Fibroblast of lung (primary cell): ENCODE results near the gene TMEM234. TPM values are rescaled to one million over a fixed set of nuclear protein-coding genes. Genes with fewer than 3 reads are reported as not detected.

ENCODE experiments used
- DNase-seq, 2 donors: peaks; one replicate each; pipeline versions ENCODE4 v3.0.0 to v3.0.0-alpha.2; 2010; ENCODE audit warnings: low read depth in 2 of 2
- H2AFZ ChIP-seq: 2 replicates; pipeline ENCODE4 v1.5.1; 2012; ENCODE audit warnings: low read length, control low read depth, inconsistent platforms
- H3K27ac ChIP-seq: 2 replicates; pipeline ENCODE4 v1.5.1; 2011; ENCODE audit warnings: low read length, control low read depth; ENCODE audit not compliant: insufficient read depth
- H3K27me3 ChIP-seq: 2 replicates; pipeline ENCODE4 v1.5.1; 2011; ENCODE audit warnings: mild to moderate bottlenecking, low read length; ENCODE audit not compliant: control insufficient read depth, insufficient read depth
- H3K36me3 ChIP-seq: 2 replicates; pipeline ENCODE4 v1.5.1; 2011; ENCODE audit warnings: low read length; ENCODE audit not compliant: control insufficient read depth, insufficient read depth
- H3K4me1 ChIP-seq: 2 replicates; pipeline ENCODE4 v1.5.1; 2011; ENCODE audit warnings: low read length; ENCODE audit not compliant: control insufficient read depth, insufficient read depth; ENCODE audit errors: extremely low read depth
- H3K4me2 ChIP-seq: 2 replicates; pipeline ENCODE4 v1.5.1; 2011; ENCODE audit warnings: low read length, control low read depth; ENCODE audit not compliant: insufficient read depth; ENCODE audit errors: extremely low read depth
- H3K4me3 ChIP-seq, 4 experiments: fragments of 200-600 bp in 1 of 4; sonication (generic) in 1 of 4; replicated peaks in 1 of 4; 2 replicates each; pipeline ENCODE4 v1.5.1; 2011 to 2016; ENCODE audit warnings: low read length in 4 of 4, low read depth in 3 of 4, mild to moderate bottlenecking in 3 of 4, control low read depth in 2 of 4, inconsistent platforms in 1 of 4, mixed read lengths in 1 of 4; ENCODE audit not compliant: insufficient read depth in 1 of 4; ENCODE audit errors: control extremely low read depth in 1 of 4
- H3K79me2 ChIP-seq: 2 replicates; pipeline ENCODE4 v1.5.1; 2012; ENCODE audit warnings: mild to moderate bottlenecking, low read length, inconsistent platforms; ENCODE audit not compliant: control insufficient read depth, insufficient read depth
- H3K9ac ChIP-seq: 2 replicates; pipeline ENCODE4 v1.5.1; 2011; ENCODE audit warnings: mild to moderate bottlenecking, low read length, control low read depth; ENCODE audit not compliant: insufficient read depth
- H3K9me3 ChIP-seq: 2 replicates; pipeline ENCODE4 v1.5.1; 2012; ENCODE audit warnings: low read depth, low read length; ENCODE audit not compliant: control insufficient read depth, insufficient read depth
- H4K20me1 ChIP-seq: 2 replicates; pipeline ENCODE4 v1.5.1; 2011; ENCODE audit warnings: low read length; ENCODE audit not compliant: control insufficient read depth, insufficient read depth; ENCODE audit errors: extremely low read depth
- EZH2 ChIP-seq: IDR thresholded peaks from 2 replicates; pipeline ENCODE4 v1.5.1; 2012; ENCODE audit warnings: low read length, control low read depth, mild to moderate bottlenecking; ENCODE audit errors: missing control alignments
- polyA plus RNA-seq, 2 donors: library from polyadenylated mRNA; depleted of rRNA in 1 of 2; stranded (reverse) in 1 of 2; unstranded in 1 of 2; fragments of >200 nt; gene quantifications; 2 replicates each; pipeline ENCODE4 v1.2.1, GENCODE V29; 2011 to 2012; ENCODE audit warnings: missing spikeins in 1 of 2
- total RNA-seq: library from RNA; depleted of rRNA; stranded (reverse); fragments of >200 nt; gene quantifications from 2 replicates; pipeline ENCODE4 v1.2.1, GENCODE V29; 2014
- TF ChIP-seq, protein P1 (sequence below), 2 donors: IDR thresholded peaks in 1 of 2; conservative IDR thresholded peaks in 1 of 2; 1 replicate in 1 of 2; 2 replicates in 1 of 2; pipeline ENCODE4 v1.5.1; 2011 to 2012; ENCODE audit warnings: low read length in 2 of 2, control low read depth in 1 of 2, inconsistent platforms in 1 of 2, low read depth in 1 of 2, mild to moderate bottlenecking in 1 of 2

TMEM234 gene
- total and polyA plus RNA-seq, 2 donors (not counting 1 experiment from before 2014, with no cell fraction given), result 15.8 to 17.5 TPM

- H4K20me1 ChIP-seq, result no peaks in the 10 kb centered on the region
- H3K4me1 ChIP-seq, result peaks cover 20% of the 10 kb centered on the region
- DNase-seq, result no peak
- peaks cover 33% of the 10 kb centered on the region for H3K79me2 ChIP-seq
- no peak overlapping the region for H3K4me2 ChIP-seq
- no peak overlapping the region for H3K4me3 ChIP-seq
- no peaks in the 10 kb centered on the region for H3K9me3 ChIP-seq
- H2AFZ ChIP-seq, result no peak overlapping the region
- H3K27me3 ChIP-seq, result no peaks in the 10 kb centered on the region
- H3K36me3 ChIP-seq, result peaks cover 24% of the 10 kb centered on the region
- no peak overlapping the region for H3K9ac ChIP-seq
- peak overlapping the region; percentile 100 for H3K27ac ChIP-seq
- TF ChIP-seq, protein P1, sequence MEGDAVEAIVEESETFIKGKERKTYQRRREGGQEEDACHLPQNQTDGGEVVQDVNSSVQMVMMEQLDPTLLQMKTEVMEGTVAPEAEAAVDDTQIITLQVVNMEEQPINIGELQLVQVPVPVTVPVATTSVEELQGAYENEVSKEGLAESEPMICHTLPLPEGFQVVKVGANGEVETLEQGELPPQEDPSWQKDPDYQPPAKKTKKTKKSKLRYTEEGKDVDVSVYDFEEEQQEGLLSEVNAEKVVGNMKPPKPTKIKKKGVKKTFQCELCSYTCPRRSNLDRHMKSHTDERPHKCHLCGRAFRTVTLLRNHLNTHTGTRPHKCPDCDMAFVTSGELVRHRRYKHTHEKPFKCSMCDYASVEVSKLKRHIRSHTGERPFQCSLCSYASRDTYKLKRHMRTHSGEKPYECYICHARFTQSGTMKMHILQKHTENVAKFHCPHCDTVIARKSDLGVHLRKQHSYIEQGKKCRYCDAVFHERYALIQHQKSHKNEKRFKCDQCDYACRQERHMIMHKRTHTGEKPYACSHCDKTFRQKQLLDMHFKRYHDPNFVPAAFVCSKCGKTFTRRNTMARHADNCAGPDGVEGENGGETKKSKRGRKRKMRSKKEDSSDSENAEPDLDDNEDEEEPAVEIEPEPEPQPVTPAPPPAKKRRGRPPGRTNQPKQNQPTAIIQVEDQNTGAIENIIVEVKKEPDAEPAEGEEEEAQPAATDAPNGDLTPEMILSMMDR (conservative IDR thresholded peaks at IDR 0.05 in 1 of 2, IDR thresholded peaks at IDR 0.05 in 1 of 2; ENCODE audit: low read depth in 1 of 2, low read length in 2 of 2), result no peak
- TF ChIP-seq EZH2, result no peak
Observed at GRCh38 chr1:32224285-32224684, 2.1 kb upstream of the TMEM234 start.

DNA sequence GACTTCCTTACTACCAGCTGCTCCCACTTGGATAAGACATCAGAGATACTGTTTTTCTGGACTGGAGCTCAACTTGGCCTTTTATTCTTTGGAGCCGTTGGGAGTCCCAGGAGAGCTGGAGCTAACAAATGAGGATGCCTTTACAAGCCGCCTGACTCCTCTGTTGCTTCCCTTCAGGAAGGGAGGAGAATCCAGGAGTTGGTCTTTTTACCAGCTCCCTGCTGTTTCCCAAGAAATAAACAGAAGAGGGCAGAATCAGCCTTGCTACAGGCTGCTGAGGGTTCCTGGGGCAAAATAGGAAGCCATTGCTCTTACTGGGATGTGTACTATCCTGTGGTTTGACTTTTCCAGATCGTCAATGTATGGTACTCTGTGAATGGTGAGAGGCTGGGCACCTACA is 1.5 kb upstream of the TMEM234 start:
- peaks cover 20% of the 10 kb centered on the region for H3K36me3 ChIP-seq
- H3K79me2 ChIP-seq, result peaks cover 33% of the 10 kb centered on the region
- H3K4me3 ChIP-seq, result peak overlapping the region in 2 of 4 experiments; percentile 11 to 16
- H4K20me1 ChIP-seq, result no peaks in the 10 kb centered on the region
- TF ChIP-seq EZH2, result no peak
- TF ChIP-seq, protein P1 (conservative IDR thresholded peaks at IDR 0.05 in 1 of 2, IDR thresholded peaks at IDR 0.05 in 1 of 2; ENCODE audit: low read depth in 1 of 2, low read length in 2 of 2), result no peak
- H3K27ac ChIP-seq, result peak overlapping the region; percentile 100
- no peak overlapping the region for H2AFZ ChIP-seq
- DNase-seq, result no peak
- peak overlapping the region; percentile 63 for H3K4me2 ChIP-seq
- no peak overlapping the region for H3K9ac ChIP-seq
- no peaks in the 10 kb centered on the region for H3K27me3 ChIP-seq
- no peaks in the 10 kb centered on the region for H3K9me3 ChIP-seq
- peaks cover 20% of the 10 kb centered on the region for H3K4me1 ChIP-seq

- H2AFZ ChIP-seq, result peak overlapping the region; percentile 2
- H3K36me3 ChIP-seq, result peaks cover 16% of the 10 kb centered on the region
- TF ChIP-seq EZH2, result no peak
- TF ChIP-seq, protein P1 (conservative IDR thresholded peaks at IDR 0.05 in 1 of 2, IDR thresholded peaks at IDR 0.05 in 1 of 2; ENCODE audit: low read depth in 1 of 2, low read length in 2 of 2), result no peak
- H3K4me3 ChIP-seq, result peak overlapping the region; percentile 77 to 88 (median 82)
- H3K4me1 ChIP-seq, result peaks cover 20% of the 10 kb centered on the region
- H3K9ac ChIP-seq, result peak overlapping the region; percentile 98
- peaks cover 33% of the 10 kb centered on the region for H3K79me2 ChIP-seq
- no peak for DNase-seq
- H4K20me1 ChIP-seq, result no peaks in the 10 kb centered on the region
- peak overlapping the region; percentile 100 for H3K27ac ChIP-seq
- peak overlapping the region; percentile 94 for H3K4me2 ChIP-seq
- H3K27me3 ChIP-seq, result no peaks in the 10 kb centered on the region
- H3K9me3 ChIP-seq, result no peaks in the 10 kb centered on the region
Observed at GRCh38 chr1:32221581-32221979, 573 bp downstream of the TMEM234 start.
